Activated T-cell treated with anti-CD3 and anti-CD28 coated beads, Interleukin-2, amount 50 U/mL, for 48 hours (primary cell): ENCODE data around the gene EEF1AKMT4.
"Not testable (repeated sequence)": the region's sequence is repeated elsewhere in the genome, so short reads cannot be mapped to it uniquely, and the experiment has no call there.

Experiments
- DNase-seq, 2 experiments: peaks; one replicate each; pipeline ENCODE4 v3.0.0-alpha.2; 2020

The EEF1AKMT4 gene

GRCh38 chr3:184261270-184261853, 11.9 kb downstream of the EEF1AKMT4 start, which contains the start of gene CAMK2N2:
TSS of gene CAMK2N2 (minus strand) at chr3:184261553. CDS start at chr3:184261285, 268 bp downstream.
- peak; percentile 63 to 70 for DNase-seq

- peak; percentile 48 to 55 for DNase-seq
Measured at GRCh38 chr3:184261854-184262763, 12.6 kb downstream of the EEF1AKMT4 start.

- DNase-seq, result no peak
Measured at GRCh38 chr3:184262764-184263179, 13.3 kb downstream of the EEF1AKMT4 start.

- not testable (repeated sequence) for DNase-seq
Measured at GRCh38 chr3:184267249-184267648, 17.8 kb downstream of the EEF1AKMT4 start.

- no peak for DNase-seq
Measured at GRCh38 chr3:184272269-184272668, 22.8 kb downstream of the EEF1AKMT4 start.

- DNase-seq, result no peak
Measured at GRCh38 chr3:184275381-184275701, 25.9 kb downstream of the EEF1AKMT4 start.

GRCh38 chr3:184275961-184276910, 26.8 kb downstream of the EEF1AKMT4 start, which contains the start of gene ECE2:
TSS of gene ECE2 (plus strand) at chr3:184276022. CDS start at chr3:184276154, 132 bp downstream.
- DNase-seq, result no peak

GRCh38 chr3:184277366-184277765, 27.9 kb downstream of the EEF1AKMT4 start:
- DNase-seq, result no peak

GRCh38 chr3:184282941-184283340, 33.5 kb downstream of the EEF1AKMT4 start:
- no peak for DNase-seq

- no peak for DNase-seq
Measured at GRCh38 chr3:184283681-184284080, 34.2 kb downstream of the EEF1AKMT4 start.

- DNase-seq, result peak; percentile 36 to 44
Measured at GRCh38 chr3:184284696-184285095, 35.2 kb downstream of the EEF1AKMT4 start.

- DNase-seq, result peak; percentile 79 to 84
Measured at GRCh38 chr3:184289426-184289938, 40.0 kb downstream of the EEF1AKMT4 start.

- no peak for DNase-seq
Measured at GRCh38 chr3:184290331-184290730, 40.9 kb downstream of the EEF1AKMT4 start.

GRCh38 chr3:184291044-184291737, 41.7 kb downstream of the EEF1AKMT4 start:
- DNase-seq, result no peak

- no peak for DNase-seq
Measured at GRCh38 chr3:184291738-184292445, 42.4 kb downstream of the EEF1AKMT4 start.

GRCh38 chr3:184295771-184296170, 46.3 kb downstream of the EEF1AKMT4 start:
- DNase-seq, result no peak

GRCh38 chr3:184296616-184297015, 47.1 kb downstream of the EEF1AKMT4 start:
- no peak for DNase-seq

- peak; percentile 98 to 99 for DNase-seq
Measured at GRCh38 chr3:184298759-184299487, 49.5 kb downstream of the EEF1AKMT4 start, which contains the start of gene PSMD2. TSS of gene PSMD2 (plus strand) at chr3:184299241. CDS start at chr3:184299267, 26 bp downstream.

- no peak for DNase-seq
Measured at GRCh38 chr3:184299488-184300377, 50.3 kb downstream of the EEF1AKMT4 start.
